PFSK-1 (cell line): ENCODE data around the gene TRERF1.

Source experiments
- FOXP2 ChIP-seq: optimal IDR thresholded peaks from 2 replicates; pipeline ENCODE3; 2011; ENCODE audit warnings: borderline replicate concordance, control low read depth, inconsistent platforms; ENCODE audit not compliant: insufficient read depth; ENCODE audit errors: extremely low read length, extremely low read depth
- POLR2AphosphoS5 ChIP-seq: IDR thresholded peaks from 2 replicates; pipeline ENCODE4 v1.6.1; 2012; ENCODE audit warnings: low read depth, mild to moderate bottlenecking, control low read depth, low read length, moderate library complexity
- SIN3A ChIP-seq: IDR thresholded peaks from 2 replicates; pipeline ENCODE4 v1.6.1; 2012; ENCODE audit warnings: mild to moderate bottlenecking, low read length, moderate library complexity, borderline replicate concordance; ENCODE audit not compliant: insufficient read depth
- TAF1 ChIP-seq: IDR thresholded peaks from 2 replicates; pipeline ENCODE4 v1.6.1; 2012; ENCODE audit warnings: low read length, control low read depth, borderline replicate concordance; ENCODE audit not compliant: insufficient read depth
- TF ChIP-seq, protein P1 (sequence below), 2 experiments: IDR thresholded peaks; 2 replicates each; pipeline versions ENCODE4 v1.6.1 to v1.8.0; 2011 to 2012; ENCODE audit warnings: low read depth in 2 of 2, low read length in 2 of 2, control low read depth in 1 of 2, inconsistent platforms in 1 of 2, mild to moderate bottlenecking in 1 of 2, moderate library complexity in 1 of 2; ENCODE audit not compliant: insufficient read depth in 1 of 2

Gene TRERF1

DNA sequence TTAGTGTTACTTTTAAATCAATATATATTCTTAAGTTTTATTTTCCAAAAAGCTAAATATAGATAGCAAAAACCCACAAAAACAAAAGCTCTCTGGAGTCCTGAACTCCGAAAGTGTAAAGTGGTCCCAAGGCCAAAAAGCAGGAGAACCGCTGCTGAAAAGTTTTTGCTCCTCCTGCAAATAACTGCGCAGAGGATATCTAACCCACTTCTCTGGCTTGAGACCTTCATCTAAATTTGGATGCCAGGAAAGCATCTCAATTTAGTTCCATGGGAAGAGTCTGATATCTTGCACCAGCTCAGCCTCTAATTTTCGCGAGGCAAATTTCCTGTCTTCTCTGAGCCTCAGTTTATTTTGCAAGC lies 234.6 kb downstream of the TRERF1 start:
- TF ChIP-seq TAF1 (no peak), POLR2AphosphoS5 (no peak), FOXP2 (no peak), SIN3A (no peak)
- TF ChIP-seq, protein P1, sequence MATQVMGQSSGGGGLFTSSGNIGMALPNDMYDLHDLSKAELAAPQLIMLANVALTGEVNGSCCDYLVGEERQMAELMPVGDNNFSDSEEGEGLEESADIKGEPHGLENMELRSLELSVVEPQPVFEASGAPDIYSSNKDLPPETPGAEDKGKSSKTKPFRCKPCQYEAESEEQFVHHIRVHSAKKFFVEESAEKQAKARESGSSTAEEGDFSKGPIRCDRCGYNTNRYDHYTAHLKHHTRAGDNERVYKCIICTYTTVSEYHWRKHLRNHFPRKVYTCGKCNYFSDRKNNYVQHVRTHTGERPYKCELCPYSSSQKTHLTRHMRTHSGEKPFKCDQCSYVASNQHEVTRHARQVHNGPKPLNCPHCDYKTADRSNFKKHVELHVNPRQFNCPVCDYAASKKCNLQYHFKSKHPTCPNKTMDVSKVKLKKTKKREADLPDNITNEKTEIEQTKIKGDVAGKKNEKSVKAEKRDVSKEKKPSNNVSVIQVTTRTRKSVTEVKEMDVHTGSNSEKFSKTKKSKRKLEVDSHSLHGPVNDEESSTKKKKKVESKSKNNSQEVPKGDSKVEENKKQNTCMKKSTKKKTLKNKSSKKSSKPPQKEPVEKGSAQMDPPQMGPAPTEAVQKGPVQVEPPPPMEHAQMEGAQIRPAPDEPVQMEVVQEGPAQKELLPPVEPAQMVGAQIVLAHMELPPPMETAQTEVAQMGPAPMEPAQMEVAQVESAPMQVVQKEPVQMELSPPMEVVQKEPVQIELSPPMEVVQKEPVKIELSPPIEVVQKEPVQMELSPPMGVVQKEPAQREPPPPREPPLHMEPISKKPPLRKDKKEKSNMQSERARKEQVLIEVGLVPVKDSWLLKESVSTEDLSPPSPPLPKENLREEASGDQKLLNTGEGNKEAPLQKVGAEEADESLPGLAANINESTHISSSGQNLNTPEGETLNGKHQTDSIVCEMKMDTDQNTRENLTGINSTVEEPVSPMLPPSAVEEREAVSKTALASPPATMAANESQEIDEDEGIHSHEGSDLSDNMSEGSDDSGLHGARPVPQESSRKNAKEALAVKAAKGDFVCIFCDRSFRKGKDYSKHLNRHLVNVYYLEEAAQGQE (IDR thresholded peaks at IDR 0.05; ENCODE audit: insufficient read depth in 1 of 2, low read depth in 2 of 2, low read length in 2 of 2): no peak

- no peak for TF ChIP-seq SIN3A
- no peak for TF ChIP-seq POLR2AphosphoS5
- TF ChIP-seq, protein P1 (IDR thresholded peaks at IDR 0.05; ENCODE audit: insufficient read depth in 1 of 2, low read depth in 2 of 2, low read length in 2 of 2): no peak
- no peak for TF ChIP-seq FOXP2
- TF ChIP-seq TAF1: no peak
These were observed 239.3 kb downstream of the TRERF1 start for GRCh38 chr6:42212442-42212841.

- no peak for TF ChIP-seq POLR2AphosphoS5
- TF ChIP-seq, protein P1 (IDR thresholded peaks at IDR 0.05; ENCODE audit: insufficient read depth in 1 of 2, low read depth in 2 of 2, low read length in 2 of 2): no peak
- no peak for TF ChIP-seq SIN3A
- no peak for TF ChIP-seq TAF1
- TF ChIP-seq FOXP2: no peak
These were observed 240.0 kb downstream of the TRERF1 start for GRCh38 chr6:42211726-42212125.

DNA sequence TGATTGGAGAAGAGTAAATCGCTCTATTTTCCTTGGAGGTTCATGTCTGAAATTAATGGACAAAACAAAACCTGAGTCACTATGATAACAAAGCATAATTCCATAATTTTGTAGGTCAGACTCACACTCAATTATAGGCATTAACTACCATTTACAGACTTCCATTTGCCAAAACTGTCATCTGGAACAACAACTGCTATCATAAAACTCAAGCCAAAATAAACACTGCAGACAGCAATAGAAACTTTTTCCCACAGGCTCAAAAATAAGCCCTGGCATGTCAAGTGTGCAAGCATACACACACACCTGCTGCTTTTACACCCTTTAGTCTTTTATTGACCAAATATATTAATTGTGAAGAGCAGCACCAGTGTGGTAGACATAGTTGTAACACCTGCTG lies 241.2 kb downstream of the TRERF1 start:
- TF ChIP-seq FOXP2 (no peak), POLR2AphosphoS5 (no peak), TAF1 (no peak), SIN3A (no peak; the same call in 1 of the 2 replicates)
- TF ChIP-seq, protein P1 (IDR thresholded peaks at IDR 0.05; ENCODE audit: insufficient read depth in 1 of 2, low read depth in 2 of 2, low read length in 2 of 2): no peak; a peak in 1 of 4 replicates

DNA sequence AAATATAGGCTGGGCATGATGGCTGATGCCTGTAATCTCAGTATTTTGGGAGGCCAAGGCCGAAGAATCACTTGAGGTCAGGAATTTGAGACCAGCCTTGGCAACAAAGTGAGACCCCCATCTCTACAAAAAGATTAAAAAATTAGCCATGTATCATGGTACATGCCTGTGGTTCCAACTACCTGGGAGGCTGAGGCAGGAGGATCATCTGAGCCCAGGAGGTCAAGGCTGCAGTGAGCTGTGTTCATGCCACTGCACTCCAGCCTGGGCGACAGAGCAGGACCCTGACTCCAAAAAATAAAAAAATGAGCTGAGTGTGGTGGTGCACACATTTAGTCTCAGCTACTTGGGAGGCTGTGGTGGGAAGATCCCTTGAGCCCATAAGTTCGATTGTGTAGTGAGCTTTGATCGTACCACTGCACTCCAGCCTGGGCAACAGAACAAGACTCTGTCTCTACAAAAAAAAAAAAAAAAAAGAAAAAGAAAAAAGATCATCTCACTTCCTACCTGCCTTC lies 246.9 kb downstream of the TRERF1 start:
- TF ChIP-seq, protein P1 (IDR thresholded peaks at IDR 0.05; ENCODE audit: insufficient read depth in 1 of 2, low read depth in 2 of 2, low read length in 2 of 2): no peak
- TF ChIP-seq TAF1 (no peak), SIN3A (no peak), POLR2AphosphoS5 (no peak), FOXP2 (no peak)
